ENCODE measurements around the gene SLC24A3. TPM values are rescaled to one million over a fixed set of nuclear protein-coding genes. Genes with fewer than 3 reads are reported as not detected.

The SLC24A3 gene
- total RNA-seq, 1 donor from 2014 or later, result not detected

DNA sequence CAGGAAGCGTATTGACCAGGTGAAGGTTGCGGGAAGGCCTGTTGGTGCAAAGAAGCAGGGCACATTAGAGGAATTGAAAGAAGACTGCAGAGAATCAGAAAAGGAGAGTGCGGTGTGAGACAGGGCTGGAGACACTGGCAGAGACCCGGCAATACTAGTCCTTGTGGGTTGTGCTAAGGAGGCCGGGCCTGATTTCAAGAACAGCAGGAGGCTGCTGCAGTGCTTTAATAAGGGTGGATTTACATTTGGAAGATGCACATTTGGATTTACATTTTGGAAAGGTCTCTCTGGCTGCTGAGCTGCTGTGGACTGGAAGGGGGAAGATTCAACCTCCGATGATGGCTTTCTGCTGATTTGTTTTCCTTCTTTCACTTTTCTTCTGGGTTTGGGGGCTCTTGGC lies 167.8 kb downstream of the SLC24A3 start:
- TF ChIP-seq, protein P1, sequence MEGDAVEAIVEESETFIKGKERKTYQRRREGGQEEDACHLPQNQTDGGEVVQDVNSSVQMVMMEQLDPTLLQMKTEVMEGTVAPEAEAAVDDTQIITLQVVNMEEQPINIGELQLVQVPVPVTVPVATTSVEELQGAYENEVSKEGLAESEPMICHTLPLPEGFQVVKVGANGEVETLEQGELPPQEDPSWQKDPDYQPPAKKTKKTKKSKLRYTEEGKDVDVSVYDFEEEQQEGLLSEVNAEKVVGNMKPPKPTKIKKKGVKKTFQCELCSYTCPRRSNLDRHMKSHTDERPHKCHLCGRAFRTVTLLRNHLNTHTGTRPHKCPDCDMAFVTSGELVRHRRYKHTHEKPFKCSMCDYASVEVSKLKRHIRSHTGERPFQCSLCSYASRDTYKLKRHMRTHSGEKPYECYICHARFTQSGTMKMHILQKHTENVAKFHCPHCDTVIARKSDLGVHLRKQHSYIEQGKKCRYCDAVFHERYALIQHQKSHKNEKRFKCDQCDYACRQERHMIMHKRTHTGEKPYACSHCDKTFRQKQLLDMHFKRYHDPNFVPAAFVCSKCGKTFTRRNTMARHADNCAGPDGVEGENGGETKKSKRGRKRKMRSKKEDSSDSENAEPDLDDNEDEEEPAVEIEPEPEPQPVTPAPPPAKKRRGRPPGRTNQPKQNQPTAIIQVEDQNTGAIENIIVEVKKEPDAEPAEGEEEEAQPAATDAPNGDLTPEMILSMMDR (IDR thresholded peaks at IDR 0.05), result no peak
- H3K4me1 Mint-ChIP-seq, result no peaks in the 10 kb centered on the region
- H3K27ac Mint-ChIP-seq, result no peak overlapping the region
- intact Hi-C loops (cut with micrococcal nuclease), result no loop called here
- no peak overlapping the region for H3K4me3 Mint-ChIP-seq
- ChIA-PET POLR2A (no interaction called here), CTCF (no interaction called here)
- no peak for DNase-seq
- ATAC-seq (ENCODE audit: low read depth), result no peak
- peaks cover 3% of the 10 kb centered on the region for H3K9me3 Mint-ChIP-seq
- H3K36me3 Mint-ChIP-seq (ENCODE audit: low read depth), result no peaks in the 10 kb centered on the region
- H3K27me3 Mint-ChIP-seq, result peaks cover 5% of the 10 kb centered on the region

DNA sequence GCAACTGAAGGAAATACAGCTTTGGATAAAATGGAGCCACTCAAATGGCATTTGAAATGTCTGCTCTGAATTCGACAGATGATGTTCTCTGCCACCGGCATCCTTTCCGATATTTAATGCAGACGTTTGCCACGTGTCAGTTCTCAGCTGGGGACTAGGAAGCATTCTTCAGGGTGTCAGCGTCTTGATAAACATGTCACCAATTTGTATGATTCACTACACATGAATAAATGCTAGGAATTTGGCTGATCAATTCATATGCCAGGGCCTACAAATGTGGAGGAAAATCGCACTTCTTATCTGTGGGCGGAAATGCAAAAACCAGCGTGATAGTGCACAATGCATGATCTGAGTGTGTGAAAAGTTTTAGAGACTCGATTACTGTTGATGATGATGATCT lies 169.5 kb downstream of the SLC24A3 start:
- POLR2A ChIA-PET, result no interaction called here
- TF ChIP-seq, protein P1 (IDR thresholded peaks at IDR 0.05), result no peak
- DNase-seq (no peak), ATAC-seq (ENCODE audit: low read depth) (no peak)
- CTCF ChIA-PET, result no interaction called here
- Mint-ChIP-seq H3K9me3 (peaks cover 3% of the 10 kb centered on the region), H3K4me1 (no peaks in the 10 kb centered on the region), H3K4me3 (no peak overlapping the region), H3K27me3 (peaks cover 2% of the 10 kb centered on the region), H3K36me3 (ENCODE audit: low read depth) (no peaks in the 10 kb centered on the region), H3K27ac (no peak overlapping the region)
- intact Hi-C loops (cut with micrococcal nuclease), result no loop called here

DNA sequence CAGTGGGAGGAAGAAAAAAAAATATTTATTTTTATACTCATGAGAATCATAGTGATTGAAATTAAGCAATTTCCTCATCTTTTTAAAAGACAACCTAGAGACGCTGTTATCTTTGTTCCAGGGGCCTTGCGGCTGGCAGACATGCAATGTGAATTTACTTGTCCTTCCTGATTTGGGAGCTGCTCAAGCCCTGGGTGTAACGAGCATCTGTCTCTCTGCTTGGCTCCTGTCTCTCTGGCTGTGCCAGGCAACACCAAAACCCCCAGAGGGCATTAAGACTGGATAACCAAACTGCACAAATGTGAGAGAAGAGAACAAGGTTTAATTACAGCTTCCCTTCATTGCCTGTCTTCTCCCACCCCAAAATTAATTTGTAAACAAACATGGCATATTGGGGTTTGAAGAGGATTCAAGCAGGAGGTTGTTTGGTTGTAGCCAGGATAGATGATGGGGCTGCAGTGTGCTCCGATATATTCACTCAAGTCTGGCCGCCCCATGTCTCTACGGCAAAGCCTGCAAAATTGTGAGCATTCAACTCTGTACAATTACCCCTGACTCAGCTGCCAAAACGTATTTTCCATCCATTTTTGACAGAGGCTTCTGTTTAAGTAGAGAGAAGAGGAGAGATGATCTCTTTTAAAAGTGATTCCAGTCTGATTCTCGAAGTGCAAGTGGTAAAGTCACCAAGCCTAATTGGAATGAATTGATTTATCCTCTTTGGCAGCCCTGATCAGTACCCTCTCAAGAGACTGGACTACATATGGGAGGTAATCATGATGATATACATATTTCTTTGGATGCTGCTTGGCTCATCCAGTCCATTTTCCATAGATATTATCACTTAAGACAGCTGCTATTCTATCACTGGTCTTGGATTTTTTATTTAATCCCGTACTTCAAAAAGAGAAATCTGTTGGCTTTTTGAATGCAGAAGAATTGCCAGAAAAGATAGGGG lies 170.2 kb downstream of the SLC24A3 start:
- H3K9me3 Mint-ChIP-seq, result peaks cover 3% of the 10 kb centered on the region
- CTCF ChIA-PET, result no interaction called here
- TF ChIP-seq, protein P1 (IDR thresholded peaks at IDR 0.05), result no peak
- no peaks in the 10 kb centered on the region for H3K4me1 Mint-ChIP-seq
- no peaks in the 10 kb centered on the region for H3K36me3 Mint-ChIP-seq (ENCODE audit: low read depth)
- no peak for DNase-seq
- H3K4me3 Mint-ChIP-seq, result no peak overlapping the region
- no peaks in the 10 kb centered on the region for H3K27me3 Mint-ChIP-seq
- H3K27ac Mint-ChIP-seq, result no peak overlapping the region
- no peak for ATAC-seq (ENCODE audit: low read depth)
- POLR2A ChIA-PET, result no interaction called here
- intact Hi-C loops (cut with micrococcal nuclease), result no loop called here

DNA sequence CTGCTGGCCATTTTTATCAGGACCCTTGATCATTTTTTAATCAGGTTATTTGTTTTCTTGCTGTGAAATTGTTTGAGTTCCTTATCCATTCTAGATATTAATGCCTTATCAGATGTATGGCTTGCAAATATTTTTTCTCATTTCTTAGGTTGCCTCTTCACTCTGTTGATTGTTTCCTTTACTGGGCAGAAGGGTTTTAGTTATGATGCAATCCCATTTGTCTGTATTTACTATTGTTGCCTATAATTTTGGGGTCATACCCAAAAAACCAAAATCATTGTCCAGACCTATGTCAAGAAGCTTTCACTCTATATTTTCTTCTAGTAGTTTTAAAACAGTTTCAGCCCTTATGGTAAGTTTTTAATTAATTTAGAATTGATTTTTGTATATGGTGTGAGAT lies 172.5 kb downstream of the SLC24A3 start:
- H3K27me3 Mint-ChIP-seq, result no peaks in the 10 kb centered on the region
- ChIA-PET POLR2A (no interaction called here), CTCF (no interaction called here)
- no peaks in the 10 kb centered on the region for H3K4me1 Mint-ChIP-seq
- intact Hi-C loops (cut with micrococcal nuclease), result no loop called here
- no peaks in the 10 kb centered on the region for H3K36me3 Mint-ChIP-seq (ENCODE audit: low read depth)
- DNase-seq, result no peak
- ATAC-seq (ENCODE audit: low read depth), result no peak
- H3K27ac Mint-ChIP-seq, result no peak overlapping the region
- H3K4me3 Mint-ChIP-seq, result no peak overlapping the region
- TF ChIP-seq, protein P1 (IDR thresholded peaks at IDR 0.05), result no peak
- peaks cover 10% of the 10 kb centered on the region for H3K9me3 Mint-ChIP-seq

DNA sequence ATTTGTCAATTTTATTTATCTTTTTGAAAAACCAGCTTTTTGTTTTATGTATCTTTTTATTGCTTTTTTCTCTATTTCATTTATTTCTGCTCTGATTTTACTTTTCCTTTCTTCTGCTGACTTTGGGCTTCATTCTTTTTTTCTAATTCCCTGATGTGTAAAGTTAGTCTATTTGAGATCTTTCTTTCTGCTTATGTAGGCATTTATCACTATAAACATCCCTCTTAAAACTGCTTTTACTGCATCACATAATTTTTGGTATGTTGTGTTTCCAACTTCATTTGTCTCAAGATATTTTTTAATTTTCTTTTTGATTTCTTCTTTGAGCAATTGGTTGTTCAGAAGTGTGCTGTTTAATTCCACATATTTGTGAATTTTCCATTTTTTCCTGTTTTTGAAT lies 174.8 kb downstream of the SLC24A3 start:
- Mint-ChIP-seq H3K27me3 (peaks cover 3% of the 10 kb centered on the region), H3K9me3 (peaks cover 13% of the 10 kb centered on the region), H3K36me3 (ENCODE audit: low read depth) (no peaks in the 10 kb centered on the region), H3K27ac (no peak overlapping the region), H3K4me1 (no peaks in the 10 kb centered on the region), H3K4me3 (no peak overlapping the region)
- ChIA-PET POLR2A (no interaction called here), CTCF (no interaction called here)
- TF ChIP-seq, protein P1 (IDR thresholded peaks at IDR 0.05), result no peak
- DNase-seq, result no peak
- intact Hi-C loops (cut with micrococcal nuclease), result no loop called here
- no peak for ATAC-seq (ENCODE audit: low read depth)
